ENCODE measurements around the gene STON2.

- TF ChIP-seq CTCF (IDR thresholded peaks at IDR 0.05; ENCODE audit: low read depth, low read length, missing input control) (no peak), HNF4A (conservative IDR thresholded peaks at IDR 0.05) (no peak), MAX (IDR thresholded peaks at IDR 0.05) (no peak)
Measured at GRCh38 chr14:81298911-81299310, 101.2 kb downstream of the STON2 start.
